Astrocyte (in vitro differentiated cells and primary cell): ENCODE results near the gene BICRA. TPM values are rescaled to one million over a fixed set of nuclear protein-coding genes. Genes with fewer than 3 reads are reported as not detected.
A peak's percentile ranks its signal among the peaks of the same experiment; 100 is the strongest.
"Not testable (repeated sequence)": the region's sequence is repeated elsewhere in the genome, so short reads cannot be mapped to it uniquely, and the experiment has no call there.

Experiments
- DNase-seq: peaks from one replicate; pipeline ENCODE4 v3.0.0-alpha.2; 2010; ENCODE audit warnings: low read depth
- FAIRE-seq: peaks from 2 replicates; lab custom pipeline; 2011; peaks lifted over from hg19 to GRCh38; lab: Jason Lieb, UNC
- H2AFZ ChIP-seq: 2 replicates; pipeline ENCODE4 v1.6.0; 2012; ENCODE audit warnings: low read depth, low read length, inconsistent platforms
- H3K27ac ChIP-seq: 2 replicates; pipeline ENCODE4 v1.5.1; 2011; ENCODE audit warnings: low read depth, low read length, inconsistent platforms
- H3K27me3 ChIP-seq: 2 replicates; pipeline ENCODE4 v1.6.0; 2011; ENCODE audit warnings: low read length, inconsistent platforms; ENCODE audit not compliant: insufficient read depth
- H3K36me3 ChIP-seq: 2 replicates; pipeline ENCODE4 v1.5.1; 2011; ENCODE audit warnings: low read length, inconsistent platforms; ENCODE audit not compliant: insufficient read depth
- H3K4me1 ChIP-seq: 2 replicates; pipeline ENCODE4 v1.5.1; 2011; ENCODE audit warnings: low read length, inconsistent platforms; ENCODE audit not compliant: insufficient read depth
- H3K4me2 ChIP-seq: 2 replicates; pipeline ENCODE4 v1.6.0; 2012; ENCODE audit warnings: low read length, inconsistent platforms
- H3K4me3 ChIP-seq: 2 replicates; pipeline ENCODE4 v1.5.1; 2011; ENCODE audit warnings: low read depth, mild to moderate bottlenecking, low read length, inconsistent platforms; ENCODE audit not compliant: insufficient read depth
- H3K79me2 ChIP-seq: 2 replicates; pipeline ENCODE4 v1.6.0; 2012; ENCODE audit warnings: mild to moderate bottlenecking, low read length, inconsistent platforms; ENCODE audit not compliant: insufficient read depth
- H3K9ac ChIP-seq: 2 replicates; pipeline ENCODE4 v1.6.0; 2012; ENCODE audit warnings: mild to moderate bottlenecking, low read length, inconsistent platforms
- H3K9me3 ChIP-seq: 2 replicates; pipeline ENCODE4 v1.5.1; 2012; ENCODE audit warnings: low read depth, mild to moderate bottlenecking, low read length, inconsistent platforms; ENCODE audit not compliant: insufficient read depth
- H4K20me1 ChIP-seq: 2 replicates; pipeline ENCODE4 v1.6.0; 2012; ENCODE audit warnings: low read length, inconsistent platforms; ENCODE audit not compliant: insufficient read depth
- H3K27ac Mint-ChIP-seq: one replicate; pipeline ENCODE4 v1.8.0; 2021; ENCODE audit warnings: mild to moderate bottlenecking, mixed read lengths; ENCODE audit not compliant: unreplicated experiment
- H3K27me3 Mint-ChIP-seq: one replicate; pipeline ENCODE4 v1.8.0; 2021; ENCODE audit warnings: low read depth, mixed read lengths; ENCODE audit not compliant: unreplicated experiment
- H3K36me3 Mint-ChIP-seq: one replicate; pipeline ENCODE4 v1.8.0; 2021; ENCODE audit warnings: low read depth, mixed read lengths; ENCODE audit not compliant: unreplicated experiment
- H3K4me1 Mint-ChIP-seq: one replicate; pipeline ENCODE4 v1.8.0; 2021; ENCODE audit warnings: low read depth, mixed read lengths; ENCODE audit not compliant: unreplicated experiment
- H3K4me3 Mint-ChIP-seq: one replicate; pipeline ENCODE4 v1.8.0; 2021; ENCODE audit warnings: mild to moderate bottlenecking, moderate library complexity, mixed read lengths; ENCODE audit not compliant: unreplicated experiment
- H3K9me3 Mint-ChIP-seq: one replicate; pipeline ENCODE4 v1.8.0; 2021; ENCODE audit warnings: mild to moderate bottlenecking, mixed read lengths; ENCODE audit not compliant: unreplicated experiment
- EZH2 ChIP-seq: IDR thresholded peaks from 2 replicates; pipeline ENCODE4 v1.6.1; 2012; ENCODE audit warnings: mild to moderate bottlenecking, low read length, inconsistent platforms; ENCODE audit not compliant: insufficient read depth
- total RNA-seq: library from RNA; stranded (reverse); gene quantifications from 2 replicates; pipeline ENCODE4 v1.2.1, GENCODE V29; 2021
- TF ChIP-seq, protein P1 (sequence below): IDR thresholded peaks from 2 replicates; pipeline ENCODE4 v1.5.1; 2011; ENCODE audit warnings: low read depth, mild to moderate bottlenecking, inconsistent platforms, low read length, moderate library complexity; ENCODE audit not compliant: insufficient read depth

BICRA gene
- total RNA-seq, 1 donor from 2014 or later, result 20.7 TPM

DNA sequence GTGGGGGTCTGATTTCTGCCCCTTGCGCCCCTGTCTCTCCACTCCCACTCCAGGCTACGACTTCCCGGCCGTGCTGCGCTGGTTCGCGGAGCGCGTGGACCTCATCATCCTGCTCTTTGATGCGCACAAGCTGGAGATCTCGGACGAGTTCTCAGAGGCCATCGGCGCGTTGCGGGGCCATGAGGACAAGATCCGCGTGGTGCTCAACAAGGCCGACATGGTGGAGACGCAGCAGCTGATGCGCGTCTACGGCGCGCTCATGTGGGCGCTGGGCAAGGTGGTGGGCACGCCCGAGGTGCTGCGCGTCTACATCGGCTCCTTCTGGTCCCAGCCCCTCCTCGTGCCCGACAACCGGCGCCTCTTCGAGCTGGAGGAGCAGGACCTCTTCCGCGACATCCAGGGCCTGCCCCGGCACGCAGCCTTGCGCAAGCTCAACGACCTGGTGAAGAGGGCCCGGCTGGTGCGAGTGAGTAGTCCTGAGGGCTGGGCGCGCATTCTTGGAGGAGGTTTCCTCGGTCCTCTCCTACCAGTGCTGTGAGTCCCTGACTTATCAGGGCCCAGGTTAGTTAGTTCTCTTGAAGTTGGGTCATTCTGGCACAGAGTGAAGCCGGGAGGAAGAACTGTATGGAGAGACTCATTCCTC, 116.9 kb downstream of the BICRA start:
- Histone ChIP-seq H3K4me1 (peaks cover 36% of the 10 kb centered on the region), H3K9ac (no peak overlapping the region), H2AFZ (no peak overlapping the region), H3K4me2 (peak overlapping the region; percentile 25), H3K27me3 (no peaks in the 10 kb centered on the region), H3K9me3 (no peaks in the 10 kb centered on the region), H4K20me1 (peaks cover 16% of the 10 kb centered on the region), H3K36me3 (peaks cover 16% of the 10 kb centered on the region), H3K27ac (peak overlapping the region; percentile 33), H3K79me2 (peaks cover 21% of the 10 kb centered on the region), H3K4me3 (no peak overlapping the region)
- H3K27ac Mint-ChIP-seq, result no peak overlapping the region
- no peak for TF ChIP-seq EZH2
- TF ChIP-seq, protein P1, sequence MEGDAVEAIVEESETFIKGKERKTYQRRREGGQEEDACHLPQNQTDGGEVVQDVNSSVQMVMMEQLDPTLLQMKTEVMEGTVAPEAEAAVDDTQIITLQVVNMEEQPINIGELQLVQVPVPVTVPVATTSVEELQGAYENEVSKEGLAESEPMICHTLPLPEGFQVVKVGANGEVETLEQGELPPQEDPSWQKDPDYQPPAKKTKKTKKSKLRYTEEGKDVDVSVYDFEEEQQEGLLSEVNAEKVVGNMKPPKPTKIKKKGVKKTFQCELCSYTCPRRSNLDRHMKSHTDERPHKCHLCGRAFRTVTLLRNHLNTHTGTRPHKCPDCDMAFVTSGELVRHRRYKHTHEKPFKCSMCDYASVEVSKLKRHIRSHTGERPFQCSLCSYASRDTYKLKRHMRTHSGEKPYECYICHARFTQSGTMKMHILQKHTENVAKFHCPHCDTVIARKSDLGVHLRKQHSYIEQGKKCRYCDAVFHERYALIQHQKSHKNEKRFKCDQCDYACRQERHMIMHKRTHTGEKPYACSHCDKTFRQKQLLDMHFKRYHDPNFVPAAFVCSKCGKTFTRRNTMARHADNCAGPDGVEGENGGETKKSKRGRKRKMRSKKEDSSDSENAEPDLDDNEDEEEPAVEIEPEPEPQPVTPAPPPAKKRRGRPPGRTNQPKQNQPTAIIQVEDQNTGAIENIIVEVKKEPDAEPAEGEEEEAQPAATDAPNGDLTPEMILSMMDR, result no peak
- no peaks in the 10 kb centered on the region for H3K9me3 Mint-ChIP-seq
- DNase-seq, result no peak
- FAIRE-seq, result no peak
- H3K36me3 Mint-ChIP-seq, result peaks cover 29% of the 10 kb centered on the region
- no peak overlapping the region for H3K4me3 Mint-ChIP-seq
- peaks cover 24% of the 10 kb centered on the region for H3K4me1 Mint-ChIP-seq
- H3K27me3 Mint-ChIP-seq, result no peaks in the 10 kb centered on the region

DNA sequence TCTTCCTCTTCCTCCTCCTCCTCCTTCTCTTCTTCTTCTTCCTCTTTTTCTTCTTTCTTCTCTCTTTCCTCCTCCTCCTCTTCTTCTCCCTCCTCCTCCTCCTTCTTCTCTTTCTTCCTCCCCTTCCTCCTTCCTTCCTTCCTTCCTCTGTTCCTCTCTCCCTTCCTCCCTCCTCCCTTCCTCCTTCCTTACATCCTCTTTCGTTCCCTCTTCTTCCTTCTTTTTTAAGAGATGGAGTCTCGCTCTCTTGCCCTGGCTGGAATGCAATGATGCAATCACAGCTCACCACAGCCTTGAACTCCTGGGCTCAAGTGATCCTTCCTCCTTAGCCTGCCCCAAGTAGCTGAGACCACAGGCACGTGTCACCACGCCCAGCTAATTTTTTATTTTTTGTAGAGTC, 117.5 kb downstream of the BICRA start:
- H3K4me3 Mint-ChIP-seq, result no peak overlapping the region
- H3K79me2 ChIP-seq, result peaks cover 20% of the 10 kb centered on the region
- H3K27ac Mint-ChIP-seq, result peak overlapping the region; percentile 22

DNA sequence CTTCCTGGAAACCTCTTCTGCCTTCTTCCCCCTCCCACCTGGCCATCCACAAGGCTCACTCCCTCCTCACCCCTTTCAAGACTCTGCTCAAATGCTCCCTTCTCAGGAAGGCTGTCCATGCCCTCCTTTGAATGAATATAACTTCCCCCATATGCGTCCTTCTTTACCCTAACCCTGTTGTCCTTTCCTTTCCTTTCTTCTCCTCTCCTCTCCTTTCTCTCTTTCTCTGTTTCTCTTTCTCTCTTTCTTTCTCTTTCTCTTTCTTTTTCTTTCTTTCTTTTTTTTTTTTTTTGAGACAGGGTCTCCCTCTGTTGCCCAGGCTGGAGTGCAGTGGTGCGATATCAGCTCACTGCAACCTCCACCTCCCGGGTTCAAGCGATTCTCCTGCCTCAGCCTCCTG, 119.4 kb downstream of the BICRA start:
- H3K36me3 ChIP-seq, result peaks cover 17% of the 10 kb centered on the region
- H3K9me3 ChIP-seq, H3K4me3 Mint-ChIP-seq, H3K27me3 ChIP-seq, H3K4me2 ChIP-seq, DNase-seq, H3K9ac ChIP-seq, H2AFZ ChIP-seq, H3K9me3 Mint-ChIP-seq, H3K27me3 Mint-ChIP-seq, H3K27ac ChIP-seq, FAIRE-seq, H3K4me3 ChIP-seq: not testable (repeated sequence)
- peaks cover 15% of the 10 kb centered on the region for H4K20me1 ChIP-seq
- Mint-ChIP-seq H3K27ac (peak overlapping the region; percentile 98), H3K36me3 (peaks cover 30% of the 10 kb centered on the region), H3K4me1 (peaks cover 21% of the 10 kb centered on the region)
- H3K4me1 ChIP-seq, result peaks cover 23% of the 10 kb centered on the region
- H3K79me2 ChIP-seq, result peaks cover 25% of the 10 kb centered on the region

More for the DNA sequence above, 117.5 kb downstream of the BICRA start:
- peaks cover 30% of the 10 kb centered on the region for H3K36me3 Mint-ChIP-seq
- peaks cover 16% of the 10 kb centered on the region for H3K36me3 ChIP-seq
- H4K20me1 ChIP-seq, result peaks cover 15% of the 10 kb centered on the region
- no peaks in the 10 kb centered on the region for H3K27me3 Mint-ChIP-seq
- H3K9me3 Mint-ChIP-seq, result no peaks in the 10 kb centered on the region
- H3K9ac ChIP-seq, result no peak overlapping the region
- H3K4me1 Mint-ChIP-seq, result peaks cover 23% of the 10 kb centered on the region
- no peaks in the 10 kb centered on the region for H3K9me3 ChIP-seq
- peaks cover 36% of the 10 kb centered on the region for H3K4me1 ChIP-seq
- TF ChIP-seq EZH2, result no peak
- TF ChIP-seq, protein P1, result no peak
- DNase-seq (peak; percentile 79), FAIRE-seq (no peak)
- H2AFZ ChIP-seq, result no peak overlapping the region
- peak overlapping the region; percentile 25 for H3K4me2 ChIP-seq
- no peaks in the 10 kb centered on the region for H3K27me3 ChIP-seq
- peak overlapping the region; percentile 33 for H3K27ac ChIP-seq
- no peak overlapping the region for H3K4me3 ChIP-seq
